HG02763 (cell line): ENCODE results near the gene ZNF862.

Experiments used
- ATAC-seq: cut with Tn5 transposase; IDR thresholded peaks from one replicate; pipeline ENCODE4 v1.9.1; 2021; ENCODE audit warnings: mild to moderate bottlenecking, moderate library complexity; ENCODE audit not compliant: unreplicated experiment

Gene ZNF862

GRCh38 chr7:149809215-149809614 lies 29.0 kb upstream of the ZNF862 start:
- ATAC-seq: no peak

- ATAC-seq: no peak
Observed at GRCh38 chr7:149811221-149811620, 27.0 kb upstream of the ZNF862 start.

DNA sequence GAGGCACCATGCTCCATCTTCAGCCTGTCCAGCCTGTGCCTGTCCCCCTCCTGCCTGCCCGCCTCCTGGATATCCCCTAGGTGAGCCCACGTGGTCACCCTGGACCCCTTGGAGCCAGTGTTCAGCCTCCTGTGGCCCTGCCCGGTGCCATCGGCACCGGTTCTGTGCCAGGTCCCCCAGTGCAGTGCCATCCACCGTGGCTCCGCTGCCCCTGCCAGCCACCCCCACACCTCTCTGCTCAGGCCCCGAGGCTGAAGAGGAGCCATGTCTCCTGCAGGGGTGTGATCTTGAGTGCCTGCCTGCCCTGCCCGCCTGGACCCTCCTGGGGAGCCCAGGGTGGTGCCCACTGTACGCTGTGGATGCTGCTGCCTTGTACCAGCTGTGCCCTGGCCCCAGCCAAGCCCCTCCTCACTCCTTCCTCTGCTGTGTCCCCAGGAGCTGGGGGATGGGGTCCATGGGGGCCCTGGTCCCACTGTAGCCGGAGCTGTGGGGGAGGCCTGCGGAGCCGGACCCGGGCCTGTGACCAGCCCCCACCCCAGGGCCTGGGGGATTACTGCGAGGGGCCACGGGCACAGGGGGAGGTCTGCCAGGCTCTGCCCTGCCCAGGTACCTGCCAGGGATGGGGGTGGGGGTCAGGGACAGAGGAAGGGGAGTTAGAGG lies 26.2 kb upstream of the ZNF862 start:
- ATAC-seq: no peak

GRCh38 chr7:149813254-149814035 lies 24.7 kb upstream of the ZNF862 start:
- no peak for ATAC-seq

DNA sequence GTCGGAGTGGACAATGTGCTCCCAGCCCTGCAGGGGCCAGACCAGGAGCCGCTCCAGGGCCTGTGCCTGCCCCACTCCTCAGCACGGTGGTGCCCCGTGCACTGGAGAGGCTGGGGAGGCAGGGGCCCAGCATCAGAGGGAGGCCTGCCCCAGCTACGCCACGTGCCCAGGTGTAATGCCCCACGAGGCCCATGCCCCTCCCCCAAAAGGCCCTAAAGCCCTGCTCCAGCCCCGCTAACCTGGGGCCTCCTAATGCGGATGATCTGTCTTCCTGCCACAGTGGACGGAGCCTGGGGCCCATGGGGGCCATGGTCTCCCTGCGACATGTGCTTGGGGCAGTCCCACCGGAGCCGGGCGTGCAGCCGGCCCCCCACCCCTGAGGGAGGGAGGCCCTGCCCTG lies 23.7 kb upstream of the ZNF862 start:
- no peak for ATAC-seq

- ATAC-seq: no peak
Observed at GRCh38 chr7:149815121-149815520, 23.1 kb upstream of the ZNF862 start.

DNA sequence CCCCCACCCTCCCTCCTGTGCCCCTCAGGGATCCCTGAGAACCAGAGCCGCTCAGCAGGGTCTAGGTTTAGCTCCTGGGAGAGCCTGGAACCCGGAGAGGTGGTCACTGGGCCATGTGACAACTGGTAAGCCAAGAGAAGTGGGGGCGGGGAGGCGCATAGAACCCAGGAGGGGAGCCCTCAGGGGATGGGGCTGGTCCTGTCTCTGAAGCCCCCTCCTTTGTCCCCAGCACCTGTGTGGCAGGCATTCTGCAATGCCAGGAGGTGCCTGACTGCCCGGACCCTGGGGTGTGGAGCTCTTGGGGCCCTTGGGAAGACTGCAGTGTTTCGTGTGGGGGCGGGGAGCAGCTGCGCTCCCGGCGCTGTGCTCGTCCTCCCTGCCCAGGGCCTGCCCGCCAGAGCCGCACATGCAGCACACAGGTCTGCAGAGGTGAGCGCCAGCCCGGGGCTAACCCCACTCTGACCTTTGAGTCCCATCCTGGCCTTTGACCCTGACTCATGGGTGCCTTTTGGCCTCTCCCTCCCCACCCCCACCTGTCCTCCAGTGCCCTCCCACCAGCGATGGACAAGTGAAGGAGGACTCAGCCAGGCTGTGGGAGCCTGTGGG lies 22.4 kb upstream of the ZNF862 start:
- ATAC-seq: no peak

DNA sequence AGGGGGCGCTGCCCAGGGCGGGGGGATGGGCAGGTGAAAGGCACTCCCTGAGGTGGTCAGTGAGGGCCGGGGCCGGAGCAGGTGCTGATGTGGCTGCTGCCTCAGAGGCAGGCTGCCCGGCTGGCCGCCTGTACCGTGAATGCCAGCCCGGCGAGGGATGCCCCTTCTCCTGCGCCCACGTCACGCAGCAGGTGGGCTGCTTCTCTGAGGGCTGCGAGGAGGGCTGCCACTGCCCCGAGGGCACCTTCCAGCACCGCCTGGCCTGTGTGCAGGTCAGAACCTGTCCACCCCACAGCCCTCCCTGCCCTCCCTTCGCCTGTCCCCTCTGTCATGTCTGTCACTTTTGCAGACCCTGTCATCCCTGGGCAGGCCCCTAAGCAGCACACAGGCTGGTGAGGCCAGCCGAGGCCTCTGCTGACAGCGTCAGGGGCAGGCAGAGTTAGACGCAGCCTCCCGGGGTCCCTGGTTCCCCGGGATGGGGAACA lies 21.9 kb upstream of the ZNF862 start:
- ATAC-seq: no peak

- ATAC-seq: no peak
Observed at GRCh38 chr7:149816794-149817193, 21.4 kb upstream of the ZNF862 start.

DNA sequence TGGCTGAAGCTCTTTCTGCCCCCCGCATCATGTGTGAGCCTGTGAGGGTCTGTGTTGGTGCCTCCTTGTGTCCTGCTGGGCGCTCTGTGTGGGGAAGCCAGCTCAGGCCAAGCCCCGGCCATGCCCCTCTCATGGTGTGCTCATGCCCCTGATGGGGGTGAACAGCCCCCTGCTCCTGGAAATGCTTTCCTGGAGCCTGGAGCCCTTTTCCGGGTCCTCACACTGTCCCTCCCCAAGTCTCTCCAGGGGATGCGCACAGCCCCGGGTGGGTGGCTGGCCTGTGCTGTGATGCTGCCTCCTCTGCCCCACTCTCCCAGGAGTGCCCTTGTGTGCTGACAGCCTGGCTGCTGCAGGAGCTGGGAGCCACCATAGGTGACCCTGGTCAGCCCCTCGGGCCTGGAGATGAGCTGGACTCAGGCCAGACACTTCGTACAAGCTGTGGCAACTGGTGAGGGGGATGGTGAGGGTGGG lies 20.8 kb upstream of the ZNF862 start:
- ATAC-seq: no peak

GRCh38 chr7:149817836-149818535 lies 20.2 kb upstream of the ZNF862 start:
- no peak for ATAC-seq

- ATAC-seq: no peak
Observed at GRCh38 chr7:149818536-149818840, 19.7 kb upstream of the ZNF862 start.

DNA sequence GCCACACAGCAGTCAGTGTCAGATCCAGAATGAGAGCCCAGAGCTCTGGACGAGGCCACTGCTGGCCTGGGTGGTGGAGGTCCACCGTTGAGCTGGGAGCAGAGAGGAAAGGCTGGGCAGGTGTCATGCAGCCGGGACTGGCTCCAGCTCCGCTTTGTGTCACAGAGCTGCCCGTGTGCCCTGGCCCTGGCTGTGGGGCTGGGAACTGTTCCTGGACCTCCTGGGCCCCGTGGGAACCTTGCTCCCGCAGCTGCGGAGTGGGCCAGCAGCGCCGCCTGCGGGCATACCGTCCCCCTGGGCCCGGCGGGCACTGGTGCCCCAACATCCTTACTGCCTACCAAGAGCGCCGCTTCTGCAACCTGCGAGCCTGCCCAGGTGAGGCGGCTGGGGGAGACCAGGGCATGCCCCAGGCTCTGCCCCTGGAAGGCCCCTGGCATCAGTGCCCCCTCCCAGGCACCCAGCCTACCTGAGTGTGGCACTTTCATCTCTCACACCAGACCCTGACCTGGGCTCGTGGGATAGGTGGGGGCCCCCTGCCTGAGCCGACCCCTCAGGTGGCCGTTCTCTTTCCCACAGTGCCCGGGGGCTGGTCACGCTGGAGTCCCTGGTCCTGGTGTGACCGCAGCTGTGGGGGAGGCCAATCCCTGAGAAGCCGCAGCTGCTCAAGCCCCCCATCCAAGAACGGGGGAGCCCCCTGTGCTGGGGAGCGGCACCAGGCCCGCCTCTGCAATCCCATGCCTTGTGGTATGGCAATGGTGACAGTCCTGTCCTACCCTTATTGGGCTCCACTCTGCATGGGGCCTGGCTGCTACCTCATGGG lies 18.8 kb upstream of the ZNF862 start:
- ATAC-seq: no peak

GRCh38 chr7:149819961-149820340 lies 18.2 kb upstream of the ZNF862 start:
- ATAC-seq: no peak

DNA sequence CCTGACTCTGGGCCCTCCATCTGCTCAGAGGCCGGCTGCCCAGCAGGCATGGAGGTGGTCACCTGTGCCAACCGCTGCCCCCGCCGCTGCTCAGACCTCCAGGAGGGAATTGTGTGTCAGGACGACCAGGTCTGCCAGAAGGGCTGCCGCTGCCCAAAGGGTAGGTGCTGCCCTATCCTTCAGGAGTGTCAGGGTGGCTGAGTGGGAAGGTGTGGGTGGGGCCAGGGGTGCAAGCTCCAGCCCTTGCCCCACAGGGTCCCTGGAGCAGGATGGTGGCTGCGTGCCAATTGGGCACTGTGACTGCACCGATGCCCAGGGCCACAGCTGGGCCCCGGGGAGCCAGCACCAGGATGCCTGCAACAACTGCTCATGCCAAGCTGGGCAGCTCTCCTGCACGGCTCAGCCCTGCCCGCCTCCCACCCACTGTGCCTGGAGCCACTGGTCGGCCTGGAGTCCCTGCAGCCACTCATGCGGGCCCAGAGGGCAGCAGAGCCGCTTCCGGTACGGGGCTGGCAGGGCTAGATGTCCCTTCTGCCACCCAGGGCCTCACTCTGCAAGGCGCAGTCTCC lies 17.5 kb upstream of the ZNF862 start:
- ATAC-seq: no peak

- no peak for ATAC-seq
Observed at GRCh38 chr7:149821191-149822148, 16.7 kb upstream of the ZNF862 start.

GRCh38 chr7:149822353-149822943 lies 15.7 kb upstream of the ZNF862 start:
- no peak for ATAC-seq

DNA sequence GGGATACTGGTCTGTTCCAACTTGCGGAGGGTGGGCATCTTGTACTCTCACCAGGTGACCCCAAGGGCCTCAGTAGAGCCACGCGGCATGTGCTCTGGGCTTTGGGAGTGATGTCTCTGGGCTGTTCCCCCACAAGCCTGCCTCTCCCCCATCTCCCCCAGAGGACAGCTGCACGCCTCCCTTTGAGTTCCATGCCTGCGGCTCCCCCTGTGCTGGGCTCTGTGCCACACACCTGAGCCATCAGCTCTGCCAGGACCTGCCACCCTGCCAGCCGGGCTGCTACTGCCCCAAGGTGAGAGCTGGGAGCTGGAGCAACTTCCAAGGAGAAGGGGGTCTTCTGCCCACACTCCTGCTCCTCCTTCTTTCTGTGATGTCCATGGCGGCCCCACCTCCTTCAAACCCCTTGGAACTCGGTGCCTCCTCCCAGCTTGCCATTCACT lies 15.0 kb upstream of the ZNF862 start:
- ATAC-seq: no peak
